ENCODE results near the gene NTRK2.

NTRK2 gene

GRCh38 chr9:84823421-84824271 lies 154.1 kb downstream of the NTRK2 start:
- no peak for DNase-seq

- no peak for DNase-seq
Measured at GRCh38 chr9:84827216-84827765, 157.8 kb downstream of the NTRK2 start.

- DNase-seq, result no peak
Measured at GRCh38 chr9:84828046-84828445, 158.5 kb downstream of the NTRK2 start.

- no peak for DNase-seq
Measured at GRCh38 chr9:84829471-84829870, 159.9 kb downstream of the NTRK2 start.

- no peak for DNase-seq
Measured at GRCh38 chr9:84829997-84830696, 160.6 kb downstream of the NTRK2 start.

GRCh38 chr9:84831377-84831776 lies 161.8 kb downstream of the NTRK2 start:
- no peak for DNase-seq

GRCh38 chr9:84832453-84832852 lies 162.9 kb downstream of the NTRK2 start:
- DNase-seq, result no peak

GRCh38 chr9:84834426-84834825 lies 164.9 kb downstream of the NTRK2 start:
- DNase-seq, result no peak

- DNase-seq, result no peak
Measured at GRCh38 chr9:84835745-84836144, 166.2 kb downstream of the NTRK2 start.

GRCh38 chr9:84838879-84839278 lies 169.3 kb downstream of the NTRK2 start:
- no peak for DNase-seq

- no peak for DNase-seq
Measured at GRCh38 chr9:84839541-84839940, 170.0 kb downstream of the NTRK2 start.

- no peak for DNase-seq
Measured at GRCh38 chr9:84841931-84842330, 172.4 kb downstream of the NTRK2 start.

- no peak for DNase-seq
Measured at GRCh38 chr9:84843175-84843824, 173.8 kb downstream of the NTRK2 start.

GRCh38 chr9:84845956-84846900 lies 176.7 kb downstream of the NTRK2 start:
- DNase-seq, result no peak

GRCh38 chr9:84846906-84847305 lies 177.4 kb downstream of the NTRK2 start:
- no peak for DNase-seq

- no peak for DNase-seq
Measured at GRCh38 chr9:84849049-84849448, 179.5 kb downstream of the NTRK2 start.

- no peak for DNase-seq
Measured at GRCh38 chr9:84850830-84851392, 181.4 kb downstream of the NTRK2 start.

- DNase-seq, result no peak
Measured at GRCh38 chr9:84851935-84852585, 182.5 kb downstream of the NTRK2 start.

GRCh38 chr9:84852617-84853301 lies 183.2 kb downstream of the NTRK2 start:
- DNase-seq, result no peak

GRCh38 chr9:84856181-84856632 lies 186.7 kb downstream of the NTRK2 start:
- no peak for DNase-seq

GRCh38 chr9:84857211-84857610 lies 187.7 kb downstream of the NTRK2 start:
- DNase-seq, result no peak

Measured in NCI-H187 treated with DMSO at 0.1 percent for 48 hours (cell line).